ENCODE data around the gene SRR. TPM values are rescaled to one million over a fixed set of nuclear protein-coding genes. Genes with fewer than 3 reads are reported as not detected.

SRR gene
- total and polyA plus RNA-seq, 10 of the 15 experiments (the other 5 are each of a cell fraction or from before 2014, with no cell fraction given), result 11.7 to 33.9 (median 20.2) TPM

DNA sequence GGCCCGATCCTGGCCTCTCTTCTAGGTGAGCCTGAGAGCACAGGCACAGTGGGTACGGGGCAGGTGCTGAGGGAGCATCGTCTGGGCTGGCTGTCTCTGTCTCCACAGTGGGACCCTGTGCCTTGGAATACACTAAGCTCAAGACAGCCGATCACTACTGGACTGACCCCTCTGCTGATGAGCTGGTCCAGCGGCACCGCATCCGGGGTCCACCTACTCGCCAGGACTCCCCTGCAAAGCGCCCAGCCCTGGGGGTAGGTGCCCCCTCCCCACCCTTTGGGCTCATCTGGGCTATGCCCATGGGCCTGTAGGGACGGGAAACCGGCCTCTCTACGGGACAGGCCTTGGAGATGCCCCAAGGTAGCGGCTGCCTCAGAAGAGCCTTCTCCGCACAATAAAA is 59.1 kb downstream of the SRR start:
- no peaks in the 10 kb centered on the region for H3K4me1 ChIP-seq (ENCODE audit: control insufficient read depth, insufficient read depth, low read length)
- H3K27me3 ChIP-seq (replicated peaks in 1 of 2; ENCODE audit: control insufficient read depth in 2 of 2, insufficient read depth in 2 of 2, low read length in 1 of 2), result no peaks in the 10 kb centered on the region
- ChIA-PET RAD21 (ENCODE audit: unreplicated experiment) (no interaction called here), POLR2A (interaction anchor here (0.6 kb wide), 1 partner anchor 35 kb away, joined by 6 read pairs; no protein-coding TSS in a partner anchor), SMC1A (ENCODE audit: uncharacterized antibody, unreplicated experiment) (interaction anchor here (1.2 kb wide), 1 partner anchor 19 kb away, joined by 3 read pairs; no protein-coding TSS in a partner anchor), CTCF (interaction anchor here (1.0 kb wide), 1 partner anchor 10 kb away, joined by 3 read pairs; no protein-coding TSS in a partner anchor)
- ATAC-seq (no peak), DNase-seq (ENCODE audit: low read depth, low spot score) (no peak), FAIRE-seq (no peak)
- no peak overlapping the region for H3K9ac ChIP-seq (ENCODE audit: control insufficient read depth, insufficient read depth, low read length)
- H4K20me1 ChIP-seq (ENCODE audit: control insufficient read depth, insufficient read depth), result no peaks in the 10 kb centered on the region
- no peak overlapping the region for H3K4me3 ChIP-seq
- H3K4me2 ChIP-seq (ENCODE audit: control insufficient read depth, insufficient read depth), result no peak overlapping the region
- no peak overlapping the region for H3K27ac ChIP-seq (ENCODE audit: control insufficient read depth, insufficient read depth)
- intact Hi-C loops (cut with micrococcal nuclease; ENCODE audit: unreplicated experiment), result no loop called here
- in situ Hi-C loops (cut with MboI), result no loop called here
- WGBS (ENCODE audit: insufficient coverage, insufficient replicate concordance, low lambda C conversion rate, missing lambda C conversion rate), result 95% methylated on average over 14 of the region's 14 CpGs
- no TSS peak for BruUV-seq (replicated peaks)
- H3K79me2 ChIP-seq (ENCODE audit: control insufficient read depth, insufficient read depth, low read length), result no peaks in the 10 kb centered on the region
- H3K9me3 ChIP-seq (replicated peaks; ENCODE audit: control insufficient read depth, insufficient read depth, low read length), result no peaks in the 10 kb centered on the region
- H3K36me3 ChIP-seq (ENCODE audit: control insufficient read depth in 2 of 2, insufficient read depth in 2 of 2, low read length in 1 of 2), result no peaks in the 10 kb centered on the region; a peak in 3 of 4 replicates
- TF ChIP-seq ESRRA (IDR thresholded peaks at IDR 0.05; ENCODE audit: low read length) (no peak), BHLHE40 (IDR thresholded peaks at IDR 0.05; ENCODE audit: borderline replicate concordance in 1 of 2, low read depth in 2 of 2, low read length in 1 of 2) (no peak)
- no peak overlapping the region for H2AFZ ChIP-seq (ENCODE audit: control insufficient read depth, low read depth, low read length)

DNA sequence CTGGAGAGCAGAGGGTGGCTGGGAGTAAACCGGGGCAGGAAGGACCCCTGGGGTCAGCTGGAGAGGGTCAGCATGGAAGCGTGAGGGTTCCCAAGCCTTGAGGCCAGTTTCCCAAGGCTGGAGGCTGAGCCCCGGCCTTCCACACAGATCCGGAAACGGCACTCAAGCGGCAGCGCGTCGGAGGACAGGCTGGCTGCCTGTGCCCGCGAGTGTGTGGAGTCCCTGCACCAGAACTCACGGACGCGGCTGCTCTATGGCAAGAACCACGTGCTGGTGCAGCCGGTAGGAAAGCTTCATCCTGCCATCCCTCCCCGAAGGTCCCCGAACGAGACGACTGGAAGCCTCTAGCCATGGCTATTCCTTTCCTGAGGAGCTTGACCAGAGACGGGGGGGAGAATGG is 59.6 kb downstream of the SRR start:
- CTCF ChIA-PET, result interaction anchor here (1.0 kb wide), 2 partner anchors 11 kb away, joined by 3 to 4 read pairs; no protein-coding TSS in a partner anchor
- FAIRE-seq, result no peak
- intact Hi-C loops (cut with micrococcal nuclease; ENCODE audit: unreplicated experiment), result no loop called here

More for the DNA sequence above, 59.6 kb downstream of the SRR start:
- POLR2A ChIA-PET, result interaction anchor here (0.6 kb wide), 1 partner anchor 36 kb away, joined by 6 read pairs; no protein-coding TSS in a partner anchor
- H2AFZ ChIP-seq (ENCODE audit: control insufficient read depth, low read depth, low read length), result no peak overlapping the region
- ATAC-seq (no peak), DNase-seq (ENCODE audit: low read depth, low spot score) (no peak)
- H3K79me2 ChIP-seq (ENCODE audit: control insufficient read depth, insufficient read depth, low read length), result no peaks in the 10 kb centered on the region
- H3K4me1 ChIP-seq (ENCODE audit: control insufficient read depth, insufficient read depth, low read length), result no peaks in the 10 kb centered on the region
- 92% methylated on average over 21 of the region's 21 CpGs for WGBS (ENCODE audit: insufficient coverage, insufficient replicate concordance, low lambda C conversion rate, missing lambda C conversion rate)
- H4K20me1 ChIP-seq (ENCODE audit: control insufficient read depth, insufficient read depth), result no peaks in the 10 kb centered on the region
- in situ Hi-C loops (cut with MboI), result no loop called here
- no peaks in the 10 kb centered on the region; a peak in 3 of 4 replicates for H3K36me3 ChIP-seq (ENCODE audit: control insufficient read depth in 2 of 2, insufficient read depth in 2 of 2, low read length in 1 of 2)
- no TSS peak for BruUV-seq (replicated peaks)
- H3K9me3 ChIP-seq (replicated peaks; ENCODE audit: control insufficient read depth, insufficient read depth, low read length), result no peaks in the 10 kb centered on the region
- SMC1A ChIA-PET (ENCODE audit: uncharacterized antibody, unreplicated experiment), result interaction anchor here (1.2 kb wide), 1 partner anchor 19 kb away, joined by 3 read pairs; no protein-coding TSS in a partner anchor
- H3K27me3 ChIP-seq (replicated peaks in 1 of 2; ENCODE audit: control insufficient read depth in 2 of 2, insufficient read depth in 2 of 2, low read length in 1 of 2), result no peaks in the 10 kb centered on the region
- TF ChIP-seq FOXK2 (IDR thresholded peaks at IDR 0.05) (no peak), BHLHE40 (IDR thresholded peaks at IDR 0.05; ENCODE audit: borderline replicate concordance in 1 of 2, low read depth in 2 of 2, low read length in 1 of 2) (no peak), DPF2 (IDR thresholded peaks at IDR 0.05) (no peak)
- TF ChIP-seq, protein P1, sequence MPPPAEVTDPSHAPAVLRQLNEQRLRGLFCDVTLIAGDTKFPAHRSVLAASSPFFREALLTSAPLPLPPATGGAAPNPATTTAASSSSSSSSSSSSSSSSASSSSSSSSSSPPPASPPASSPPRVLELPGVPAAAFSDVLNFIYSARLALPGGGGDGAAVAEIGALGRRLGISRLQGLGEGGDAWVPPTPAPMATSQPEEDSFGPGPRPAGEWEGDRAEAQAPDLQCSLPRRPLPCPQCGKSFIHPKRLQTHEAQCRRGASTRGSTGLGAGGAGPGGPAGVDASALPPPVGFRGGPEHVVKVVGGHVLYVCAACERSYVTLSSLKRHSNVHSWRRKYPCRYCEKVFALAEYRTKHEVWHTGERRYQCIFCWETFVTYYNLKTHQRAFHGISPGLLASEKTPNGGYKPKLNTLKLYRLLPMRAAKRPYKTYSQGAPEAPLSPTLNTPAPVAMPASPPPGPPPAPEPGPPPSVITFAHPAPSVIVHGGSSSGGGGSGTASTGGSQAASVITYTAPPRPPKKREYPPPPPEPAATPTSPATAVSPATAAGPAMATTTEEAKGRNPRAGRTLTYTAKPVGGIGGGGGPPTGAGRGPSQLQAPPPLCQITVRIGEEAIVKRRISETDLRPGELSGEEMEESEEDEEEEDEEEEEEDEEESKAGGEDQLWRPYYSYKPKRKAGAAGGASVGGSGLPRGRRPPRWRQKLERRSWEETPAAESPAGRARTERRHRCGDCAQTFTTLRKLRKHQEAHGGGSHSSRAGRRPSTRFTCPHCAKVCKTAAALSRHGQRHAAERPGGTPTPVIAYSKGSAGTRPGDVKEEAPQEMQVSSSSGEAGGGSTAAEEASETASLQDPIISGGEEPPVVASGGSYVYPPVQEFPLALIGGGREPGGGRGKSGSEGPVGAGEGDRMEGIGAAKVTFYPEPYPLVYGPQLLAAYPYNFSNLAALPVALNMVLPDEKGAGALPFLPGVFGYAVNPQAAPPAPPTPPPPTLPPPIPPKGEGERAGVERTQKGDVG (CRISPR knock-in tag; IDR thresholded peaks at IDR 0.05), result no peak
- no peak overlapping the region for H3K27ac ChIP-seq (ENCODE audit: control insufficient read depth, insufficient read depth)
- no peak overlapping the region for H3K4me2 ChIP-seq (ENCODE audit: control insufficient read depth, insufficient read depth)
- no peak overlapping the region for H3K9ac ChIP-seq (ENCODE audit: control insufficient read depth, insufficient read depth, low read length)
- H3K4me3 ChIP-seq, result no peak overlapping the region
- RAD21 ChIA-PET (ENCODE audit: unreplicated experiment), result no interaction called here
